ENCODE data around the gene C5.

C5 gene

GRCh38 chr9:120946259-120946658, 103.8 kb downstream of the C5 start:
- Histone ChIP-seq H3K4me3 (IDR thresholded peaks at IDR 0.05; ENCODE audit: insufficient read depth, low read depth, low read length) (no peak overlapping the region), H3K27me3 (ENCODE audit: insufficient read depth, low read depth) (no peaks in the 10 kb centered on the region), H3K4me1 (ENCODE audit: low read depth, poor library complexity, severe bottlenecking) (no peaks in the 10 kb centered on the region), H3K27ac (no peak overlapping the region), H3K36me3 (ENCODE audit: insufficient read depth) (no peaks in the 10 kb centered on the region), H2AFZ (ENCODE audit: low read depth) (no peak overlapping the region), H3K79me2 (ENCODE audit: insufficient read depth, low read depth) (no peaks in the 10 kb centered on the region), H3K4me2 (no peak overlapping the region), H4K20me1 (ENCODE audit: insufficient read depth) (no peaks in the 10 kb centered on the region), H3K9ac (no peak overlapping the region)
- TF ChIP-seq CTCF (conservative IDR thresholded peaks at IDR 0.05; ENCODE audit: low read depth, low read length): no peak

GRCh38 chr9:120944948-120945347, 105.1 kb downstream of the C5 start:
- no peak overlapping the region for H3K27ac ChIP-seq
- no peaks in the 10 kb centered on the region for H3K4me1 ChIP-seq (ENCODE audit: low read depth, poor library complexity, severe bottlenecking)
- TF ChIP-seq CTCF (conservative IDR thresholded peaks at IDR 0.05; ENCODE audit: low read depth, low read length): no peak
- no peaks in the 10 kb centered on the region for H3K27me3 ChIP-seq (ENCODE audit: insufficient read depth, low read depth)
- no peak overlapping the region for H3K4me3 ChIP-seq (IDR thresholded peaks at IDR 0.05; ENCODE audit: insufficient read depth, low read depth, low read length)
- H3K4me2 ChIP-seq: no peak overlapping the region
- H3K79me2 ChIP-seq (ENCODE audit: insufficient read depth, low read depth): no peaks in the 10 kb centered on the region
- no peak overlapping the region for H2AFZ ChIP-seq (ENCODE audit: low read depth)
- no peaks in the 10 kb centered on the region for H3K36me3 ChIP-seq (ENCODE audit: insufficient read depth)
- H4K20me1 ChIP-seq (ENCODE audit: insufficient read depth): no peaks in the 10 kb centered on the region
- H3K9ac ChIP-seq: no peak overlapping the region

- Histone ChIP-seq H3K4me2 (no peak overlapping the region), H3K9ac (no peak overlapping the region), H3K27ac (no peak overlapping the region), H3K36me3 (ENCODE audit: insufficient read depth) (no peaks in the 10 kb centered on the region), H2AFZ (ENCODE audit: low read depth) (no peak overlapping the region), H3K27me3 (ENCODE audit: insufficient read depth, low read depth) (no peaks in the 10 kb centered on the region), H3K79me2 (ENCODE audit: insufficient read depth, low read depth) (no peaks in the 10 kb centered on the region), H4K20me1 (ENCODE audit: insufficient read depth) (no peaks in the 10 kb centered on the region), H3K4me1 (ENCODE audit: low read depth, poor library complexity, severe bottlenecking) (no peaks in the 10 kb centered on the region), H3K4me3 (IDR thresholded peaks at IDR 0.05; ENCODE audit: insufficient read depth, low read depth, low read length) (no peak overlapping the region)
- TF ChIP-seq CTCF (conservative IDR thresholded peaks at IDR 0.05; ENCODE audit: low read depth, low read length): no peak
Measured at GRCh38 chr9:120944434-120944843, 105.6 kb downstream of the C5 start.

GRCh38 chr9:120942186-120943001, 107.7 kb downstream of the C5 start:
- H3K79me2 ChIP-seq (ENCODE audit: insufficient read depth, low read depth): no peaks in the 10 kb centered on the region
- no peak overlapping the region for H3K4me3 ChIP-seq (IDR thresholded peaks at IDR 0.05; ENCODE audit: insufficient read depth, low read depth, low read length)
- no peaks in the 10 kb centered on the region for H3K27me3 ChIP-seq (ENCODE audit: insufficient read depth, low read depth)
- no peak overlapping the region for H3K9ac ChIP-seq
- no peak overlapping the region for H3K4me2 ChIP-seq
- H2AFZ ChIP-seq (ENCODE audit: low read depth): no peak overlapping the region
- H4K20me1 ChIP-seq (ENCODE audit: insufficient read depth): no peaks in the 10 kb centered on the region
- H3K36me3 ChIP-seq (ENCODE audit: insufficient read depth): no peaks in the 10 kb centered on the region
- no peak overlapping the region for H3K27ac ChIP-seq
- H3K4me1 ChIP-seq (ENCODE audit: low read depth, poor library complexity, severe bottlenecking): peaks cover 4% of the 10 kb centered on the region
- TF ChIP-seq CTCF (conservative IDR thresholded peaks at IDR 0.05; ENCODE audit: low read depth, low read length): no peak

Measured in KMS-11 (cell line).